Measurements from ENCODE around the gene PCIF1.

- no peak for TF ChIP-seq CTCF (IDR thresholded peaks at IDR 0.05)
- TF ChIP-seq EZH2 (IDR thresholded peaks at IDR 0.05): no peak
Measured at GRCh38 chr20:45946149-45946970, 11.9 kb downstream of the PCIF1 start.
